ENCODE measurements around the gene C6orf47.

The C6orf47 gene

GRCh38 chr6:31633447-31633846, 27.1 kb downstream of the C6orf47 start:
- no peak overlapping the region for H3K4me3 ChIP-seq (replicated peaks in 1 of 2; ENCODE audit: low read depth in 2 of 2, low read length in 2 of 2)
- no peak for TF ChIP-seq CTCF (IDR thresholded peaks at IDR 0.05; ENCODE audit: low read depth, low read length)
- no peak for DNase-seq (ENCODE audit: low read depth in 2 of 2)

GRCh38 chr6:31632279-31632946, 28.2 kb downstream of the C6orf47 start:
- TF ChIP-seq CTCF (IDR thresholded peaks at IDR 0.05; ENCODE audit: low read depth, low read length) = no peak
- H3K4me3 ChIP-seq (replicated peaks in 1 of 2; ENCODE audit: low read depth in 2 of 2, low read length in 2 of 2) = no peak overlapping the region
- no peak for DNase-seq (ENCODE audit: low read depth in 2 of 2)

GRCh38 chr6:31631681-31632278, 28.8 kb downstream of the C6orf47 start:
- TF ChIP-seq CTCF (IDR thresholded peaks at IDR 0.05; ENCODE audit: low read depth, low read length) = no peak
- no peak for DNase-seq (ENCODE audit: low read depth in 2 of 2)
- no peak overlapping the region for H3K4me3 ChIP-seq (replicated peaks in 1 of 2; ENCODE audit: low read depth in 2 of 2, low read length in 2 of 2)

- TF ChIP-seq CTCF (IDR thresholded peaks at IDR 0.05; ENCODE audit: low read depth, low read length) = no peak
- no peak for DNase-seq (ENCODE audit: low read depth in 2 of 2)
- H3K4me3 ChIP-seq (replicated peaks in 1 of 2; ENCODE audit: low read depth in 2 of 2, low read length in 2 of 2) = no peak overlapping the region
These were observed 29.4 kb downstream of the C6orf47 start for GRCh38 chr6:31631209-31631608.

GRCh38 chr6:31630177-31630934, 30.2 kb downstream of the C6orf47 start:
- no peak for TF ChIP-seq CTCF (IDR thresholded peaks at IDR 0.05; ENCODE audit: low read depth, low read length)
- no peak for DNase-seq (ENCODE audit: low read depth in 2 of 2)
- no peak overlapping the region for H3K4me3 ChIP-seq (replicated peaks in 1 of 2; ENCODE audit: low read depth in 2 of 2, low read length in 2 of 2)

GRCh38 chr6:31629014-31629413, 31.6 kb downstream of the C6orf47 start:
- no peak for DNase-seq (ENCODE audit: low read depth in 2 of 2)
- TF ChIP-seq CTCF (IDR thresholded peaks at IDR 0.05; ENCODE audit: low read depth, low read length) = no peak
- H3K4me3 ChIP-seq (replicated peaks in 1 of 2; ENCODE audit: low read depth in 2 of 2, low read length in 2 of 2) = no peak overlapping the region

Data from cardiac fibroblast (primary cell).